H9 (cell line): ENCODE results near the gene KCNG2. TPM values are rescaled to one million over a fixed set of nuclear protein-coding genes. Genes with fewer than 3 reads are reported as not detected.

Experiments
- DNase-seq: peaks from one replicate; pipeline ENCODE4 v3.0.0-alpha.2; 2017
- H2AFZ ChIP-seq: one replicate; pipeline ENCODE4 v1.6.1; 2013; ENCODE audit warnings: mild to moderate bottlenecking, low read length, control low read depth, moderate library complexity
- H2AK5ac ChIP-seq: 2 replicates; pipeline ENCODE4 v1.6.1; 2013; ENCODE audit warnings: low read length, control low read depth, mixed read lengths; ENCODE audit not compliant: insufficient read length
- H2BK120ac ChIP-seq: one replicate; pipeline ENCODE4 v1.6.1; 2013; ENCODE audit warnings: low read depth, mild to moderate bottlenecking, low read length, control low read depth, inconsistent platforms; ENCODE audit not compliant: poor library complexity, severe bottlenecking
- H2BK12ac ChIP-seq: 2 replicates; pipeline ENCODE4 v1.6.1; 2013; ENCODE audit warnings: low read length, control low read depth, mixed read lengths, low read depth; ENCODE audit not compliant: insufficient read length
- H2BK15ac ChIP-seq: 2 replicates; pipeline ENCODE4 v1.6.1; 2013; ENCODE audit warnings: low read depth, low read length, control low read depth
- H2BK20ac ChIP-seq: one replicate; pipeline ENCODE4 v1.6.1; 2013; ENCODE audit warnings: low read depth, mild to moderate bottlenecking, low read length, control low read depth, inconsistent platforms; ENCODE audit not compliant: poor library complexity, severe bottlenecking
- H2BK5ac ChIP-seq: 2 replicates; pipeline ENCODE4 v1.6.1; 2013; ENCODE audit warnings: low read length, control low read depth, mixed read lengths; ENCODE audit not compliant: insufficient read length
- H3K14ac ChIP-seq: 2 replicates; pipeline ENCODE4 v1.6.1; 2013; ENCODE audit warnings: low read length, control low read depth; ENCODE audit not compliant: insufficient read depth
- H3K18ac ChIP-seq: 2 replicates; pipeline ENCODE4 v1.6.1; 2013; ENCODE audit warnings: low read depth, mild to moderate bottlenecking, mixed read lengths, low read length, control low read depth; ENCODE audit not compliant: insufficient read length
- H3K23ac ChIP-seq: 2 replicates; pipeline ENCODE4 v1.6.1; 2013; ENCODE audit warnings: low read length, control low read depth, mixed read lengths, low read depth; ENCODE audit not compliant: insufficient read length
- H3K23me2 ChIP-seq: 2 replicates; pipeline ENCODE4 v1.6.1; 2013; ENCODE audit warnings: low read depth, mild to moderate bottlenecking, mixed read lengths, low read length, control low read depth; ENCODE audit not compliant: insufficient read length, poor library complexity, severe bottlenecking
- H3K27ac ChIP-seq: 2 replicates; pipeline ENCODE4 v1.5.1; 2013; ENCODE audit warnings: low read length, control low read depth, mixed read lengths, low read depth; ENCODE audit not compliant: insufficient read length
- H3K27me3 ChIP-seq: 2 replicates; pipeline ENCODE4 v1.6.1; 2013; ENCODE audit warnings: low read length, control low read depth, inconsistent platforms; ENCODE audit not compliant: insufficient read depth
- H3K4ac ChIP-seq: 2 replicates; pipeline ENCODE4 v1.6.1; 2013; ENCODE audit warnings: low read depth, mild to moderate bottlenecking, control low read depth, inconsistent platforms, low read length, moderate library complexity
- H3K4me1 ChIP-seq: 2 replicates; pipeline ENCODE4 v1.6.1; 2013; ENCODE audit warnings: low read length, control low read depth, inconsistent platforms; ENCODE audit not compliant: insufficient read depth
- H3K4me2 ChIP-seq: 2 replicates; pipeline ENCODE4 v1.6.1; 2013; ENCODE audit warnings: low read length, control low read depth, mixed read lengths; ENCODE audit not compliant: insufficient read length, insufficient read depth
- H3K56ac ChIP-seq: 2 replicates; pipeline ENCODE4 v1.6.1; 2013; ENCODE audit warnings: low read depth, mild to moderate bottlenecking, mixed read lengths, low read length, control low read depth; ENCODE audit not compliant: insufficient read length
- H3K79me1 ChIP-seq: 2 replicates; pipeline ENCODE4 v1.6.1; 2013; ENCODE audit warnings: low read depth, mild to moderate bottlenecking, moderate library complexity, low read length, control low read depth, inconsistent platforms; ENCODE audit not compliant: insufficient read depth, poor library complexity, severe bottlenecking
- H3K79me2 ChIP-seq: 2 replicates; pipeline ENCODE4 v1.6.1; 2013; ENCODE audit warnings: low read length, control low read depth, inconsistent platforms; ENCODE audit not compliant: insufficient read depth
- H3K9ac ChIP-seq: 2 replicates; pipeline ENCODE4 v1.6.1; 2013; ENCODE audit warnings: low read length, control low read depth, mixed read lengths; ENCODE audit not compliant: insufficient read length; ENCODE audit errors: extremely low read depth
- H3K9me3 ChIP-seq: one replicate; pipeline ENCODE4 v1.6.1; 2013; ENCODE audit warnings: low read depth, low read length, inconsistent platforms; ENCODE audit not compliant: control insufficient read depth
- H3T11ph ChIP-seq: one replicate; pipeline ENCODE4 v1.6.1; 2013; ENCODE audit warnings: mild to moderate bottlenecking, low read length, control low read depth, inconsistent platforms
- H4K20me1 ChIP-seq: one replicate; pipeline ENCODE4 v1.6.1; 2013; ENCODE audit not compliant: control insufficient read depth, insufficient read length, insufficient read depth
- H4K5ac ChIP-seq: 2 replicates; pipeline ENCODE4 v1.6.1; 2013; ENCODE audit warnings: low read depth, mild to moderate bottlenecking, mixed read lengths, low read length, control low read depth; ENCODE audit not compliant: insufficient read length
- H4K8ac ChIP-seq: replicated peaks from 2 replicates; pipeline ENCODE4 v1.6.1; 2013; ENCODE audit warnings: low read length, control low read depth, mixed read lengths, low read depth; ENCODE audit not compliant: insufficient read length
- H4K91ac ChIP-seq: 2 replicates; pipeline ENCODE4 v1.6.1; 2013; ENCODE audit warnings: low read depth, mild to moderate bottlenecking, moderate library complexity, mixed read lengths, low read length, control low read depth; ENCODE audit not compliant: insufficient read length
- H3K27ac Mint-ChIP-seq, 3 experiments: 2 replicates in 2 of 3; 3 replicates in 1 of 3; pipeline ENCODE4 v1.8.0; 2020 to 2021; ENCODE audit warnings: mixed read lengths in 3 of 3, mild to moderate bottlenecking in 1 of 3, moderate library complexity in 1 of 3
- H3K27me3 Mint-ChIP-seq: 2 replicates; pipeline ENCODE4 v1.8.0; 2021; ENCODE audit warnings: low read depth, mild to moderate bottlenecking, moderate library complexity, mixed read lengths
- H3K36me3 Mint-ChIP-seq, 3 experiments: 2 replicates in 2 of 3; 3 replicates in 1 of 3; pipeline ENCODE4 v1.8.0; 2020 to 2021; ENCODE audit warnings: low read depth in 3 of 3, mixed read lengths in 3 of 3; ENCODE audit not compliant: insufficient read depth in 1 of 3
- H3K4me1 Mint-ChIP-seq, 2 experiments: 2 replicates each; pipeline ENCODE4 v1.8.0; 2020; ENCODE audit warnings: mixed read lengths in 2 of 2
- H3K4me3 Mint-ChIP-seq, 2 experiments: 2 replicates in 1 of 2; 3 replicates in 1 of 2; pipeline ENCODE4 v1.8.0; 2020 to 2021; ENCODE audit warnings: mild to moderate bottlenecking in 2 of 2, mixed read lengths in 2 of 2, moderate library complexity in 1 of 2
- H3K9me3 Mint-ChIP-seq, 2 experiments: 2 replicates in 1 of 2; 3 replicates in 1 of 2; pipeline ENCODE4 v1.8.0; 2020; ENCODE audit warnings: mild to moderate bottlenecking in 2 of 2, mixed read lengths in 2 of 2, moderate library complexity in 1 of 2
- CTCF ChIP-seq: fragments of 200-600 bp; sonication (generic); conservative IDR thresholded peaks from 3 replicates; pipeline ENCODE4 v1.8.0; 2021; ENCODE audit warnings: antibody characterized with exemption, mild to moderate bottlenecking
- WGBS: extraction: QIAGEN DNeasy Blood & Tissue Kit; methylation state at CpG from one replicate; pipeline ENCODE4 v1.1.7; 2013; ENCODE audit warnings: missing lambda C conversion rate, low lambda C conversion rate, mixed read lengths; ENCODE audit not compliant: insufficient read length; ENCODE audit errors: extremely low coverage; 5-methylcytosine and 5-hydroxymethylcytosine counted together
- total RNA-seq: library from RNA; stranded (reverse); gene quantifications from 2 replicates; pipeline ENCODE4 v1.2.1, GENCODE V29; 2021

The KCNG2 gene
- total RNA-seq, 1 experiment from 2014 or later, result 0.15 TPM

GRCh38 chr18:79825913-79826312 is 28.2 kb downstream of the KCNG2 start:
- Mint-ChIP-seq H3K4me1 (no peaks in the 10 kb centered on the region), H3K36me3 (no peaks in the 10 kb centered on the region), H3K27ac (no peak overlapping the region), H3K9me3 (no peaks in the 10 kb centered on the region; a peak in 1 of 5 replicates), H3K4me3 (no peak overlapping the region), H3K27me3 (no peaks in the 10 kb centered on the region)
- no peak overlapping the region for H2BK15ac ChIP-seq
- H4K5ac ChIP-seq, result no peak overlapping the region
- no CpG with 5 or more reads among the region's 26 CpGs for WGBS
- H3K14ac ChIP-seq, result no peak overlapping the region
- no peaks in the 10 kb centered on the region for H3K23me2 ChIP-seq
- no peaks in the 10 kb centered on the region for H3K79me2 ChIP-seq
- H3K4me2 ChIP-seq, result no peak overlapping the region
- no peak overlapping the region for H2AK5ac ChIP-seq
- H3K23ac ChIP-seq, result no peak overlapping the region
- H3K56ac ChIP-seq, result no peak overlapping the region
- no peak overlapping the region for H2BK120ac ChIP-seq
- no peak overlapping the region for H2BK20ac ChIP-seq
- H3K4me1 ChIP-seq, result no peaks in the 10 kb centered on the region
- H2BK12ac ChIP-seq, result no peak overlapping the region
- no peak overlapping the region for H4K8ac ChIP-seq
- no peaks in the 10 kb centered on the region for H3K79me1 ChIP-seq
- no peak overlapping the region for H3K27ac ChIP-seq
- H2AFZ ChIP-seq, result no peak overlapping the region
- H3K27me3 ChIP-seq, result no peaks in the 10 kb centered on the region
- H3K18ac ChIP-seq, result no peak overlapping the region
- no peaks in the 10 kb centered on the region for H3K9me3 ChIP-seq
- TF ChIP-seq CTCF, result no peak
- no peak overlapping the region for H3T11ph ChIP-seq
- H2BK5ac ChIP-seq, result no peak overlapping the region
- no peak overlapping the region for H3K4ac ChIP-seq
- H3K9ac ChIP-seq, result no peak overlapping the region
- no peak overlapping the region for H4K91ac ChIP-seq
- no peak for DNase-seq
- no peaks in the 10 kb centered on the region for H4K20me1 ChIP-seq
